Type B pancreatic cell (in vitro differentiated cells): ENCODE data around the gene TMEM63A. TPM values are rescaled to one million over a fixed set of nuclear protein-coding genes. Genes with fewer than 3 reads are reported as not detected.
A peak's percentile ranks its signal among the peaks of the same experiment; 100 is the strongest.

ENCODE experiments used
- DNase-seq: peaks from one replicate; pipeline ENCODE4 v3.0.0; 2021; ENCODE audit warnings: mixed read lengths; ENCODE audit not compliant: unreplicated experiment; ENCODE audit errors: extremely low spot score
- H3K27ac Mint-ChIP-seq: 2 replicates; pipeline ENCODE4 v1.8.0; 2021; ENCODE audit warnings: mild to moderate bottlenecking, mixed read lengths
- H3K27me3 Mint-ChIP-seq: 2 replicates; pipeline ENCODE4 v1.8.0; 2021; ENCODE audit warnings: mixed read lengths
- H3K36me3 Mint-ChIP-seq: 2 replicates; pipeline ENCODE4 v1.8.0; 2021; ENCODE audit warnings: mixed read lengths
- H3K4me1 Mint-ChIP-seq: one replicate; pipeline ENCODE4 v1.8.0; 2021; ENCODE audit warnings: mixed read lengths; ENCODE audit not compliant: unreplicated experiment
- H3K4me3 Mint-ChIP-seq: 2 replicates; pipeline ENCODE4 v1.8.0; 2021; ENCODE audit warnings: mild to moderate bottlenecking, mixed read lengths
- H3K9me3 Mint-ChIP-seq: 2 replicates; pipeline ENCODE4 v1.8.0; 2021; ENCODE audit warnings: mixed read lengths
- total RNA-seq: library from RNA; stranded (reverse); gene quantifications from 2 replicates; pipeline ENCODE4 v1.2.1, GENCODE V29; 2021; ENCODE audit warnings: low replicate concordance
- TF ChIP-seq, protein P1 (sequence below): fragments of 200-600 bp; sonication (generic); conservative IDR thresholded peaks from 2 replicates; pipeline ENCODE4 v1.5.0; 2021; ENCODE audit warnings: antibody characterized with exemption, mild to moderate bottlenecking

TMEM63A gene
- total RNA-seq, 1 donor from 2014 or later, result 63.3 TPM

DNA sequence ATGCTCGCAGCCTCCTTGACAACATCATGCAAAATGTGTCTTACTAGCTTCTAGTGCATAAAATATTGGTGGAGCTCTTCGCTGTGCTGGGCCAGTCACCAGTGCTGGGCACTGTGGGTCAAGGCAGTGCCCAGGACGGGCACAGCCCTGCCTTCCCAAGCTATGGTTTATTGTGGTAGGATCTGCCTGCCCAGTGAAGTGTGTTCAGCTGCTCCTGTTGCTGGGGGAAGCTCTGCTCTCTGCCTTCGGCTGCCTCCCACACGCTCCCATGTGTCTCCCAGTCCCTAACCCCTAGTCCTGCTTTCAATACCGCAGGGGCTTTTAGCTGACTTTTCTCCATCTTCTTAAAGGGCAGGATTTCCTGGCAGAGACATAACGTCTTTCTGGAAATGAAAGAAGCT, 56.6 kb downstream of the TMEM63A start:
- peaks cover 3% of the 10 kb centered on the region for H3K36me3 Mint-ChIP-seq
- DNase-seq, result no peak
- H3K4me3 Mint-ChIP-seq, result peak overlapping the region; percentile 52
- H3K4me1 Mint-ChIP-seq, result peaks cover 25% of the 10 kb centered on the region
- no peaks in the 10 kb centered on the region for H3K27me3 Mint-ChIP-seq
- TF ChIP-seq, protein P1, sequence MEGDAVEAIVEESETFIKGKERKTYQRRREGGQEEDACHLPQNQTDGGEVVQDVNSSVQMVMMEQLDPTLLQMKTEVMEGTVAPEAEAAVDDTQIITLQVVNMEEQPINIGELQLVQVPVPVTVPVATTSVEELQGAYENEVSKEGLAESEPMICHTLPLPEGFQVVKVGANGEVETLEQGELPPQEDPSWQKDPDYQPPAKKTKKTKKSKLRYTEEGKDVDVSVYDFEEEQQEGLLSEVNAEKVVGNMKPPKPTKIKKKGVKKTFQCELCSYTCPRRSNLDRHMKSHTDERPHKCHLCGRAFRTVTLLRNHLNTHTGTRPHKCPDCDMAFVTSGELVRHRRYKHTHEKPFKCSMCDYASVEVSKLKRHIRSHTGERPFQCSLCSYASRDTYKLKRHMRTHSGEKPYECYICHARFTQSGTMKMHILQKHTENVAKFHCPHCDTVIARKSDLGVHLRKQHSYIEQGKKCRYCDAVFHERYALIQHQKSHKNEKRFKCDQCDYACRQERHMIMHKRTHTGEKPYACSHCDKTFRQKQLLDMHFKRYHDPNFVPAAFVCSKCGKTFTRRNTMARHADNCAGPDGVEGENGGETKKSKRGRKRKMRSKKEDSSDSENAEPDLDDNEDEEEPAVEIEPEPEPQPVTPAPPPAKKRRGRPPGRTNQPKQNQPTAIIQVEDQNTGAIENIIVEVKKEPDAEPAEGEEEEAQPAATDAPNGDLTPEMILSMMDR, result no peak
- H3K27ac Mint-ChIP-seq, result no peak overlapping the region
- H3K9me3 Mint-ChIP-seq, result no peaks in the 10 kb centered on the region

DNA sequence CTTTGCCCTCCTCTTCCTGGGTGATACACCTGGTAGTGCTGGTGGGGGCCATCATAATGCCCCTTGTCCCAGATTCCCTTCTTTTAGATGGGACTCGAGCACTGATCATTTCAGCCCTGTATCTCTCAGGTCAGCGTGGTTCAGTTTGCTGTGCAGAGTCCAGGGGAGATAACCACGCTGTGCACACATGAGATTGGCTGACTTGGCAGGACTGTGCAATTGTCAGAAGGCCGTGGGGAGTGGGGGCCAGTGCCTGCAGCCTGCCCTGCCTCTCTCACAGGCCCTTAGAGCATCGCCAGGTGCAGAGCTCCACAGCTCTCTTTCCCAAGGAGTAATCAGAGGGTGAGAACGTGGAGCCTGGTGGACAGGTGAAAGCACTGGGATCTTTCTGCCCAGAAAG, 57.1 kb downstream of the TMEM63A start:
- Mint-ChIP-seq H3K9me3 (no peaks in the 10 kb centered on the region), H3K27ac (peak overlapping the region; percentile 29), H3K27me3 (no peaks in the 10 kb centered on the region), H3K4me3 (peak overlapping the region; percentile 63), H3K4me1 (peaks cover 25% of the 10 kb centered on the region), H3K36me3 (peaks cover 3% of the 10 kb centered on the region)
- no peak for DNase-seq
- TF ChIP-seq, protein P1, result no peak

DNA sequence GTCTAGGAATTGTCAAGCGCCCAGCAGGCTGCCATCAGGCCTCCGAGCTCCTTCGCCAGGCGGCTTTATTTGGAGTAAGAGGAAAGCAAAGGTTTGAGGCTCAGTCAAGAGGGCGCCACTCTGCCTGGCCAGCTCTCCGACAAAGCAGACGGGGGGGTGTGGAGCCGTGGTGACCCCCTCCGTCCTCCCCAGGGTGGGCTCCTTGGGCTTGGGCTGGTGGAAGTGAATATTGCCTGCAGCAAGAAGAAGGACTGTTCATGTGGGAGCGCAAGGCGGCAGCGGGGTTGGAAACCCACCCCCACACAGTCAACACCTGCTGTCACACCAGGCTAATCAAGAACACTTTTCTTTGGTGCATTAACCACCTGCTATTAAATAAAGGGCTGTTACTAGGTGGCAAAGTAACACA, 57.6 kb downstream of the TMEM63A start:
- no peaks in the 10 kb centered on the region for H3K27me3 Mint-ChIP-seq
- TF ChIP-seq, protein P1, result no peak
- peaks cover 25% of the 10 kb centered on the region for H3K4me1 Mint-ChIP-seq
- DNase-seq, result no peak
- H3K36me3 Mint-ChIP-seq, result peaks cover 3% of the 10 kb centered on the region
- peak overlapping the region; percentile 63 for H3K4me3 Mint-ChIP-seq
- H3K9me3 Mint-ChIP-seq, result no peaks in the 10 kb centered on the region
- H3K27ac Mint-ChIP-seq, result peak overlapping the region; percentile 29

DNA sequence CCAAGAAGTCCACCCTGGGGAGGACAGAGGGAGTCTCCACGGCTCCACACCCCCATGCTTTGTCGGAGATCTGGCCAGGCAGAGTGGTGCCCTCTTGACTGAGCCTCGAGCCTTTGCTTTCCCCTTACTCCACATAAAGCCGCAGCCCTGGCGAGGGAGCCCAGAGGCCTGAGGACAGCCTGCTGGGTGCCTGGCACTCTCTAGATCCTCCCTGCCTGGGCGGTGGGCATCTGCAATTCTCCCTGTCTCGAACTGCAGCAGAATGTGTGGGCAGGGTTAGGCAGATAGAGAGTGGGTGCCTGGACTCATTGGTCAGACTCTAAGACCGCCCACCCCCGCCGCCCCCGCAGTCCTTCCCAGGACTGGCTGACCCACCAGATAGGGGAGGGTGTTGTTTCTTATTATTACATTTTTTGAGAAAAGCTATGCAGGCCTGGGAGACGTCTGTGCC, 58.3 kb downstream of the TMEM63A start:
- H3K4me3 Mint-ChIP-seq, result no peak overlapping the region
- peaks cover 25% of the 10 kb centered on the region for H3K4me1 Mint-ChIP-seq
- H3K27me3 Mint-ChIP-seq, result no peaks in the 10 kb centered on the region
- TF ChIP-seq, protein P1, result no peak
- DNase-seq, result no peak
- H3K9me3 Mint-ChIP-seq, result no peaks in the 10 kb centered on the region
- no peak overlapping the region for H3K27ac Mint-ChIP-seq
- H3K36me3 Mint-ChIP-seq, result no peaks in the 10 kb centered on the region

DNA sequence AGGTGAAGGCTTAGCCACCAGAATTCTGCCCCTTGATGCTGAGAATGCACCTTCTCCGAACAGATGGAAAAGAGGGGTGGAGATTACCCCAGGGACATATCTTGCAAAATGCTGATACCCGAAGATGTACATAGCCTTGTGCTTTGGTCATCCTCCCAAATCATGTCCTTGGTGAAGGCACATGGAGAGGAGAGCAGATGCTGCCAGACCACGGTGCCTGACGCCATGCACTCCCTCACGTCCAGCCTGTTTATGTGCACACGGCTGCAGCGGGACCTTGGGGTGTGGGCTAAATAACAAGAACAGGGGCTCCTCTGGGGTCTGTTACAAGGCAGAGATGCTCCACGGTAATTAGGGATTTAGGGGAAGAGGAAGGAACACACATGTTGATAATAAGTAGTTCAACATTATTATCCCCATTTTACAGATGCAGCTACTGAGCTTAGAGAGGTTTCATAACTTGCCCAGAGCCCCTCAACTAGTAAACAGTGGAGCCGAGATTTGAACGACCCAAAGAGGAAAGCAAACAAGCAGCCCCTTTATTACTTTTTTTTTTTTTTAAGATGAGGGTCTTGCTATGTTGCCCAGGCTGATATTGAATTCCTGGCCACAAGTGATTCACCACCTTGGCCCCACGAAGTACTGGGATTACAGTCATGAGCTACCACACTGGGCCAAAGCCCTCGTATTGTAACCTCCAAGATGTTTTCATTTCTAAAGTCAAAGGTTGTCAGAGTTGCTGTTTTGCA, 59.4 kb downstream of the TMEM63A start:
- Mint-ChIP-seq H3K4me3 (no peak overlapping the region), H3K9me3 (no peaks in the 10 kb centered on the region), H3K36me3 (no peaks in the 10 kb centered on the region), H3K4me1 (peaks cover 32% of the 10 kb centered on the region), H3K27ac (no peak overlapping the region), H3K27me3 (no peaks in the 10 kb centered on the region)
- TF ChIP-seq, protein P1, result no peak
- DNase-seq, result no peak
